GM21360 (cell line): ENCODE results near the gene INSL3.
"Not testable (repeated sequence)": the region's sequence is repeated elsewhere in the genome, so short reads cannot be mapped to it uniquely, and the experiment has no call there.

Source experiments
- ATAC-seq: cut with Tn5 transposase; IDR thresholded peaks from one replicate; pipeline ENCODE4 v1.9.1; 2021; ENCODE audit warnings: mild to moderate bottlenecking, moderate library complexity; ENCODE audit not compliant: unreplicated experiment

Gene INSL3

DNA sequence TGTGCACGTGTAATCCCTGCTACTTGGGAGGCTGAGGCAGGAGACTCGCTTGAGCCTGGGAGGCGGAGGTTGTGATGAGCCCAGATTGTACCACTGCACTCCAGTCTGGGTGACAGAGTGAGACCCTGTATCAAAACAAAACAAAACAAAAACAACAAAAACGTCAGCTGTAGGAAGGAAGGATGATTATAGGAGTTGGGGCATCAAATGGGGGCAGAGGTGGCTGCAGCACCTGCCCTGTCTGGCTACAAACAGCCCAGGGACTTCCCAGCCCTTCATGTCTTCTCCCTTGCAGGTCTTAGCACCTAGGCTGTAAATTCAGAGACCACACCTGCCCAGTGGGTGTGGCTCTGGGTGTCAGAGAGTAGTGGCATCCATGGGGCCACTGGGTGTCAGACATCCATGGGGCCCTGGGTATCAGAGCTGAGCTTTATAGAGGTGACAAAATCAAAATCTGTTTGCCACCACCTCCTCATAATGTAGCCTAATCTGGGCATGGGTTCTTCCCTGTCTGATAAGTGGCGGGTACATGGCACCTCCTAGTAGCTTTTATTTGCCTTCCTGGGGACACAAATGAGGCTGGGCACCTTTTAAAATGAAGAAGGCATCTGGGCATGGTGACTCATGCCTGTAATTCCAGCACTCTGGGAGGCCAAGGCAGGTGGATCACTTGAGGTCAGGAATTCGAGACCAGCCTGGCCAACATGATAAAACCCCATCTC is 31.1 kb downstream of the INSL3 start:
- no peak for ATAC-seq

DNA sequence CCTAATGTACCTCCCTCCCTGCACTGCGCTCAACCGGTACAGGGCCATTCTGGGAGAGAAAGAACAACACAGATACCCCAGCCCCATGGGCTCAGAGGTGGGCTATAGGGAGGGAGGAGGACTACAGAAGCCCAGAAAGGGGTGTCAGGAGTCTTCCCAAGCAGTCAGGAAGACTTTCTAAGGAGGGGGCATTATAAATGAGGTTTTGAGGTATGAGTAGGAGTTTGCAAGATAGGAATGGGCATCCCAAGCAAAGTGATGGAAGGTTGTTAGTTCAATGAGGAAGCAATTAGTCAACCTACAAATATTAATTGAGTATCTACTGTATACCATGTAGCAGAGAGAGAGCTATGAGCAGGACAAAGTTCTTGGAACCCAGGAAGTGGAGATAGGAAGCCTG is 32.7 kb downstream of the INSL3 start:
- ATAC-seq = no peak

DNA sequence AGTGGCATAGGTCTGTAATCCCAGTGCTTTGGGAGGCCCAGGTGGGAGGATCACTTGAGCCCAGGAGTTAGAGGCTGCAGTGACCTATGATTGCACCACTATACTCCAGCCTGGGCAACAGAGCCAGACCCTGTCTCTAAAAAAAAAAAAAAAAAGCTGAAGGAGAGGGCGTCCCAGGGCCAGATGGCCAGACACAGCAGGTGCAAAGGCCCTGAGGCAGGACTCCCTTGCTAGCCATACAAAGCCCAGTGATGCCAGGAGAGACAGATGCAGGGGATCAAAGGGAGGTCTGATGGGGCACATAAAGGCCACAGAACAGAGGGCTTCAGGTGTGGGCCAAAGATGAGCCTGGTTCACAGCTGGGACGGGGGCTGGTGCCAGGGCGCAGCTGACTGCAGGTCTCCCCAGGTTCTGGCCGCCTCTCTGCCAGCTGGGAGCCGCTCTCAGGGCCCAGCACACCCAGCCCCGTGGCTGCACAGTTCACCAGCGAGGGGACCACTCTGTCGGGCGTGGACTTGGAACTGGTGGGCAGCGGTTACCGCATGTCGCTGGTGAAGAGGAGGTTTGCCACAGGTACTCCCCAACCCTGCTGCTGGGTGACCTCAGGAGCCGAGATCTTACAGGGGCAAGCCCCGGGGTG is 33.9 kb downstream of the INSL3 start:
- no peak for ATAC-seq

DNA sequence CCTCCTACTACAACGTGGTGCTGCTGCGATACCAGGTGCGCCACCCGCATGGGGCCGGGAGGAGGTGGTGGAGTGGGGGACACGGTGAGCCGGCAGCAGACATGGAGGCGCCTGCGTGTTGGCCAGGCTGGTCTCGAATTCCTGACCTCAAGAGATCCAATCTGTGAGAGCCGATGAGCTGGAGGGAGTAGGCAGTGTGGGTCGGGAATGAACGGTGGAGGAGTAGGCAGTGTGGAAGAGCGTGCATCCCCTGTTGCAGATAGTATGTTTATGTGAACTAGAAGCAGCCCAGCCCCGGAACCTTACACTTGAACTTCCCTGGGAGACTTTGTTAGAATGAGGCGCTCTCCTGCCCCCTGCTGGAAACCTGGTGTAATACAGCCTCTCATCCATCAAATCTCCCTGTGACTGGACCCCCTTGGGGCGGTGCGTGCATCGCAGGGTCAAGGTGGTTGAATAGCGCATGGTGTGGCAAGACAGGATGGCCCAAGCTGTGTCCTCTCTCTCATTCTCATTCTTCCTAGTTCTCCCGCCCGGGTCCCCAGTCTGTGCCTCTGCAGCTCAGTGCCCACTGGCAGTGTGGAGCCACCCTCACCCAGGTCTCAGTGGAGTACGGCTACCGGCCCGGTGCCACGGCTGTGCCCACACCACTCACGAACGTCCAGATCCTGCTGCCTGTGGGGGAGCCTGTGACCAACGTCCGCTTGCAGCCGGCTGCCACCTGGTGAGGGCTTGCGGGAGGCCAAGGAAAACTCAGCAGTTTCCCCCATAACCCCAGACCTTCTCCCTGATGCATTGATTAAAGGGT is 36.9 kb downstream of the INSL3 start:
- ATAC-seq = no peak

DNA sequence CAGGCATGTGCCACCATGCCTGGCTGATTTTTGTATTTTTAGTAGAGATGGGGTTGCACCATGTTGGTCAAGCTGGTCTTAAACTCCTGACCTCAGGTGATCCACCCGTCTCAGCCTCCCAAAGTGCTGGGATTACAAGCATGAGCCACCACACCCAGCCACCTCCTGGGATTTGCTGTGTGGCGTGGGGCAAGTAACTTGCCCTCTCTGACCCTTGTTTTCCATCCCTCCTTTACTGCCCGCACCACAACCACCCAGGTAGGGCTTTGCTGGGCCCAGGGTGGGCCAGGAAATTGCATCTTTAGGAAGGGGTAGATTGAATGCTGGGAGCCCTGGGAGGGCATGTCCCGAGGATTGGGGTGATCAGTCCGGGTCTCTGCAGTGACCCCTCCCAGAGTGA is 37.6 kb downstream of the INSL3 start:
- not testable (repeated sequence) for ATAC-seq

DNA sequence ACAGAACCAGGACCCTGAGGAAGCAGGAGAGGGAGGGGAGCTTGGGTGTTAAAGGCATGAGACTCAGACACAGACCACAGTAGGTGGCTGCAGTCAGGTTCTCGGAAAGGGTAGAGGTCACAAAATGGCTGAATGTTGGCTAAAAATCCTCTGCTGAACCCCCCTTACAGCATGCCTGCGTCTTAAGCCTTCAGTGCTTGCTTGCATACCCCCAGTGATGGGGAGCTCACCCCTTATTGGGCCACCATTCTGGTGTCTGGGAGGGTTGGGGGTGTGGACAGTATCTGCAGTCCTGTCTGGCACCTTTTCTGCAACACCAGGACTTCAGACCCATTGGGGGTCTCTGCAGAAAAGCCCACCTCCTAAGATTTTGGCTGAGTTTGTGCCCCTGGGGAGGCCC is 40.5 kb downstream of the INSL3 start:
- no peak for ATAC-seq

DNA sequence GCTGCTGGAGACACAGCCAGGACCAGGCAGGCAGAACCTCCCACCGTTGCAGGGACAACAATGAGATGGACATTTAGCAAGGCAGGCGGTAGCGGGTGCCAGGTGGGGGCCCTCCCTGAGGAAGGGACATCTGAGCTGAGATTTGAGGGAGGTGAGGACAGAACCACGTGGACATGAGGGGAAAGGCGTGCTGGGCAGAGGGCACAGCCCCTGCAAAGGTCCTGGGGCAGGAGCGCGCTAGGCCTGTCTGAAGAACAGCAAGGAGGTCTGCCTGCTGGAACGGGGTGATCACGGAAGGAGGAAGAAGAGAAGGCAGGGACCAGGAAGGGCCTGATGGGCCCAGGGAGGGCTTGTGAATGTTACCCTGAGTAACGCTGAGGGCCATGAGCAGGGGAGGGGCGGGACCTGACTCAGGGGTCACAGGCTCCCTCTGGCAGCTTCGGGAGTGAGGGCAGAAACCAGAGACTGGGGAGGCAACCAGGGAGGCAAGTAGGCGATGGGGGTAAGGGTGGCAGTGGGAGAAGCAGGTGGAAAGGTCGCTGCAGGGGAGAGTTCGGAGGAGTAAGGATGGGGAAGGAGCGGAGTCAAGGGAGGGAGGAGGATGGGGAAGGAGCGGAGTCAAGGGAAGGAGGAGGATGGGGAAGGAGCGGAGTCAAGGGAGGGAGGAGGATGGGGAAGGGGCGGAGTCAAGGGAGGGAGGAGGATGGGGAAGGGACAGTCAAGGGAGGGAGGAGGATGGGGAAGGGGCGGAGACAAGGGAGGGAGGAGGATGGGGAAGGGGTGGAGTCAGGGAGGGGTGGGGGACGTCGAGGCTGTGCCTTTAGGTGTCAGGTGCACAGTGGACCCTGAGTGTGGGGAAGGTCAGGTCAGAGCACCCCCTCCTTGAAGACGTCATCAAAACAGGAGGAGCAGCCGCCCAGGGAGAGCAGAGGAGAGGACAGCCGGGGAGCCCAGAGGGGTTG is 42.1 kb downstream of the INSL3 start:
- ATAC-seq = no peak

DNA sequence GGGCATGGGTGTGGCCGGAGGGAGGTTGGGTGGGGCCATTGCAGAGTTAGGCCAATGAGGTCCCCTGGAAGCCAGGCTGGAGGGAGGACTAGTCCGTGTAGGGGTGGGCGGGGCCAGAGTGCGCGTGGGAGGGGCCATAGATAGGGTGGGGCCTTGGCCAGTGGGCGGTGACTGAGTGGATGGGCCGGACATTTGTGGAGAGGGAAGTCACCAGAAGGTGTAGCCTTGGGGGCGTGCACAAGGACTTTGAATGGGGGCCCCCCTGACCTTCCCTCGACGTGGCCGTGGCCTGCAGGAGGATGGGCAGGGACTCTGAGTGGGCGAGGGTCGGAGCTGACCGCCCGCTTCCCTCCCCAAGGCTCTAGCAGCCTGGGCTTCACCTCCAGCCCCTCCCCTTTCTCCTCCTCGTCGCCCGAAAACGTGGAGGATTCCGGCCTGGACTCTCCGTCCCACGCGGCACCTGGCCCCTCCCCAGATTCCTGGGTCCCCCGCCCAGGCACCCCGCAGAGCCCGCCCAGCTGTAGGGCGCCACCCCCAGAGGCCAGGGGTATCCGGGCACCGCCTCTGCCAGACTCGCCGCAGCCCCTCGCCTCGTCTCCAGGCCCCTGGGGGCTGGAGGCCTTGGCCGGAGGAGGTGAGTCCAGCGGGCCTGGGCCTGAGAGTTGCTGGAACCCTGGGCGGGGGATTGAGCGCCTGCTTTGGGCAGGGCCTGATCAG is 42.9 kb downstream of the INSL3 start:
- no peak for ATAC-seq

DNA sequence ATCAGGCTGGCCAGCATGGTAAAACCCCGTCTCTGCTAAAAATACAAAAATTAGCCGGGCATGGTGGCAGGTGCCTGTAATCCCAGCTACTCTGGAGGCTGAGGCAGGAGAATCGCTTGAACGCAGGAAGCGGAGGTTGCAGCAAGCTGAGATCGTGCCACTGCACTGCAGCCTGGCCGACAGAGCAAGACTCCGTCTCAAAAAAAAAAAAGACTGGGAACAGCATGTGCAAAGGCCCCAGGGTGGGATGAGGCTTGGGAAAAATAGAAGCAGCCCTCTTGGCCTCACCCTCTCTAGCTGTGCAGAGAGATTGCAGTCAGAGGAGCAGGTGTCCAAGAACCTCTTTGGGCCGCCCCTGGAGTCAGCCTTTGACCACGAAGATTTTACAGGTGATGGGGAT is 43.5 kb downstream of the INSL3 start:
- ATAC-seq = not testable (repeated sequence)

DNA sequence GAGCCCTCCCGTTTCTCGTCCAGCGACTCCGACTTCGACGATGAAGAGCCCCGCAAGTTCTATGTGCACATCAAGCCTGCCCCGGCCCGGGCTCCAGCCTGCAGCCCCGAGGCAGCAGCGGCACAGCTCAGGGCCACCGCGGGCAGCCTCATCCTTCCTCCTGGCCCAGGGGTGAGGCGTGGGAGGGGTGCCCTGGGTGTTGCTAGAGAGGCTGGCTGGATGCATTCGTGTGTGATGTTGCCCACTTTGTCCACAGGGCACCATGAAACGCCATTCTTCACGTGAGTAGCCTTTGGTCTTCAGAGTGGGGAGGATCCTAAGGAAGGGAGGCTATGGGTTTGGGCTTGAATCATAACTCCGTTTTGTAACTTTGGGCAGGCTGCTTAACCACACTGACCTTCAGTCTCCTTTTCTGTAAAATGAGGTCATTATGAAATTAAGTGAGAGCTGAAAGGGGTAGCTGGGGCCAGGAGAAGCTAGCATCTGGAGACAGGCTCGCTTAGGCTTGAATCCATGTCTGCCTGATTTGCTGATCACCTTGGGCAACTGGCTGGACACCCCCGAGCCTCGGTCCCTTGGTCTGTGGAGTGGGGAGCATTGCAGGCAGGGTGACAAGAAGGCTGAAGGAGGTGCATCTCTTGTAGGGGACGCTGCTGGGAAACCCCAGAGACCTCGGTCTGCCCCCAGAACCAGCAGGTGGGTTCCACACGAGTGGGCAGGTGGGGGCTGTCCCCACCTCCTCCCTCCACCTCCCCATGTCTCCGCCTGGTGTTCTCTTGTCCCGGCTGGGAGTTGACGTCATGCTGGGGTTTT is 45.1 kb downstream of the INSL3 start:
- peak; percentile 56 for ATAC-seq

DNA sequence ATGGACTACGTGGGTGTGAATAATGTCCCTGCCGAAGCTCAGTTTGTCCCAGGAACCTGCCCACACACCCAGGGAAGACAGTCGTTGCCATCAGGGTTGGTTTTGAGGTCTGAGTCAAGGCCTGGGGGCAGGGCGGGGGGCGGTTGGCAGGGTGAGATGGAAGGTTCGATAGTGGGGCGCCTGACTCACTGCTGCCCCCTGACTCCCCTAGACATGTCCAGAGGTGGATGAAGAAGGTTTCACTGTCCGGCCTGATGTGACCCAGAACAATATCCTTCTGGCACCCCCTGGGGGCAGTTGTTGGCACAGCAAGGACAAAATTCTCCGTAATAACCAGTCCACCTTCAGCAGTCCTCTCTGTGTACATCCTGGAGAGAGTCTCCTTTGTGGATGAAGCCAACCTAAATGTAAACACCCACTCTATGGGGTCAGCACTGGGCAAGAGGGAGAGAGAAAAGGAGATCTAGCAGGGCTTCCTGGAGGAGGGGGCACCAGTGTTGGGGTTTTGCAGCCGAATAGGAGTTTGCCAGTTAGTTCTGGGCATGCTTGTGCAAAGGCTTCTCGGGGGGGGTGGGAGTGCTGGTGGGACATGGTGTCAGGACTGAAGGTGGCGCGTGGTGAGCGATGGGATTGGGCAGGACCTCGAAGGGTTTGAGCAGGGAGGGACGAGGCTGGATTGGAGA is 45.9 kb downstream of the INSL3 start:
- no peak for ATAC-seq

DNA sequence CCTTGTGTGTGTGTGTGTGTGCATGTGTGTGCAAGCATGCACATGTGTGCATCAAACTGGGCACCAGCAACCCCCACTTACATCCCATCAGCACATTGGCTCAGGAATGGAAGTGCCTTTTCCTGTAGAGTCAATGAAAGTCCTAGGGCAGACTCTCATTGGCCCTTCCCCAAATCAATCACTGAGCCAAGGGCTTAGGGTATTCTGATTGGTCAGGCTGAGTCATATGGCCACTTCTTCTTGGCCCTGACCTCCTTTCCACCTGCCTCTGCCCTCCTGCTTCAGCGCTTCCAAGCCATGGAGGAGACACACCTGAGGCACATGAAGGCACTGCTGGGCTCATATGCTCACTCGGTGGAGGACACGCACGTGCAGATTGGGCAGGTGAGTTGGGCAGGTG is 49.1 kb downstream of the INSL3 start:
- no peak for ATAC-seq

DNA sequence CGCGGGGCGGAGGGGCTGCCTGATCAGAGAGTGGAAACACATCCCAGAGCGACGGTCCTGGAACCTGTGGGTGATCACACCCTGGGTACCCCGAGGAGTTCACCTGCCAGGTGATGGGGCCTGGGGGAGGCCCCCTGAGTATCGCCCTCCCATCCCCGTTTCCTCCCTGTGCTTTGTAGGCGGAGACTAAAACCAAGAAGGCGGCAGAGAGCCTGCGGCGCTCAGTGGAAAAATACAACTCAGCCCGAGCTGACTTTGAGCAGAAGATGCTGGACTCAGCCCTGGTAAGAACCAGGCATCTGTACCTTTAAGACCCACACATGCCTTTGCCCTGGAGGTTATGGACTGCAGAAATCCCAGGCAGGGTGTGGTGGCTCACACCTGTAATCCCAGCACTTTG is 50.7 kb downstream of the INSL3 start:
- ATAC-seq = no peak

DNA sequence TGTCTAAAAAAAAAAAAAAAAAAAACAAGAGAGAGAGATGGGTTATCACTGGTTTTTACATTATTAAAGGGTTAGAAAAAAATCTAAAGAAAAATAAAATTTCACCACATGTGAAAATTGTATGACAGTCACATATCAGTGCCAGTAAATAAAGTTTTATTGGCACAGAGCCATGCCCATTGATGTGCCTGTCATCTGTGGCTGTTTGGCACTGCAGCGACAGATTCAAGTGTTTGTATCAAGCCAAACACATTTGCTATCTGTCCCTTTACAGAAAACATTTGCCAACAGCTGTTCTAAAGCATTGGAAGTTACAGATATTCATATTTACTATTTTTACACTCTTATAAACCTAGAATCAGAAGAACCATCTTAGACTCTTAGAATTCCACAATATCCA is 53.8 kb downstream of the INSL3 start:
- no peak for ATAC-seq

DNA sequence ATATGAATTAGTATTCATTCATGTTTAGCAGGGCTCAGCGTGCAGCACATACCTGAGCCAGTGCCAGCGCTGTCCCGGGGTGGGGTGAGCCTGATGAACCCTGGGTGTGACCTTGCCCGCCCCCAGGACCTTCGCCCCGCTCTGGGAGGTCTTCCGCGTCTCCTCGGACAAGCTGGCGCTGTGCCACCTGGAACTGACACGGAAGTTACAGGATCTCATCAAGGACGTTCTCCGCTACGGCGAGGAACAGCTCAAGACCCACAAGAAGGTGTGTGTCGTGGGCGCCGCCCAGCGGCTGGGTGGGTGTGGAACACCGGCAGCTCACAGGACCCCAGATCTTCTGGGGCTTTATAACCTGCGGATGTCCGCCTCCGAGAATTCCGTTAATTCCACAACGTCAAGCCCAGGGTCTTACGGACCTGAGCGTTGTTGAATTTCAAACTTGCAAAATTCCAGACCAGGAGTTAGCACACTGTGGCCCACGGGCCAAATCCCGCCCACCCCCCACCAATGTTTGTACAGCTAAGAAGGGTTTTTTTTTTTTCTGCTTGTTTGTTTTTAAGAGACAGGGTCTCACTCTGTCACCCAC is 54.7 kb downstream of the INSL3 start:
- ATAC-seq = no peak
